ENCODE results near the gene MVB12A.

DNA sequence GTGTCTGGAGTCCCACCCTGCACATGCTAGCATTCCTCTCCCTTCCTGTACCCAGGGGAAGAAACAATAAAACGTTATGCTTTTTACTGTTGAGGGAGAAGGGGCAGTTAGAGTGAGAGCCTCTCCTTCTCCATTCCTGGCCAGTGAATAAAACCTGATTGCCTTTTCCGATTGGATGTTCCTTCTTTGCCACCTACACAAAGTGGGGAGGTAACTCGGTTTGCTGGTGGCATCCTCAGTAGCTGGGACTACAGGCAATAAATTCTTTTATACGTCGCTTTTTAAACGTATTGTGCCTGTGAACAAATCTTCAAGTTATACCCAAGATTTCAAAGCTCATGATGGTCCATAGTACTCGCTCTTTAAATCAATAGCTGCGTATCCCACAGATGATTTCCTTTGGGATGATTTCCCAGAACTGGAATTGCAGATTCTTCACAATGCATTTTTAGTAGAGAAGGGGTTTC is 660 bp upstream of the MVB12A start:
- TF ChIP-seq, protein P1, sequence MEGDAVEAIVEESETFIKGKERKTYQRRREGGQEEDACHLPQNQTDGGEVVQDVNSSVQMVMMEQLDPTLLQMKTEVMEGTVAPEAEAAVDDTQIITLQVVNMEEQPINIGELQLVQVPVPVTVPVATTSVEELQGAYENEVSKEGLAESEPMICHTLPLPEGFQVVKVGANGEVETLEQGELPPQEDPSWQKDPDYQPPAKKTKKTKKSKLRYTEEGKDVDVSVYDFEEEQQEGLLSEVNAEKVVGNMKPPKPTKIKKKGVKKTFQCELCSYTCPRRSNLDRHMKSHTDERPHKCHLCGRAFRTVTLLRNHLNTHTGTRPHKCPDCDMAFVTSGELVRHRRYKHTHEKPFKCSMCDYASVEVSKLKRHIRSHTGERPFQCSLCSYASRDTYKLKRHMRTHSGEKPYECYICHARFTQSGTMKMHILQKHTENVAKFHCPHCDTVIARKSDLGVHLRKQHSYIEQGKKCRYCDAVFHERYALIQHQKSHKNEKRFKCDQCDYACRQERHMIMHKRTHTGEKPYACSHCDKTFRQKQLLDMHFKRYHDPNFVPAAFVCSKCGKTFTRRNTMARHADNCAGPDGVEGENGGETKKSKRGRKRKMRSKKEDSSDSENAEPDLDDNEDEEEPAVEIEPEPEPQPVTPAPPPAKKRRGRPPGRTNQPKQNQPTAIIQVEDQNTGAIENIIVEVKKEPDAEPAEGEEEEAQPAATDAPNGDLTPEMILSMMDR (IDR thresholded peaks at IDR 0.05) = no peak
- no peak for TF ChIP-seq POLR2AphosphoS5 (IDR thresholded peaks at IDR 0.05)
